Panc1 (cell line): Measurements from ENCODE around the gene SLC9B1. TPM values are rescaled to one million over a fixed set of nuclear protein-coding genes. Genes with fewer than 3 reads are reported as not detected.

Experiments used
- ATAC-seq: fragments of 200-7000 bp; cut with Tn5 transposase; 2 replicates; pipeline ENCODE4 v1.9.1; 2020; ENCODE audit warnings: mild to moderate bottlenecking, moderate library complexity
- BruUV-seq: library from RNA; stranded (reverse); fragments of 400-500 nt; replicated peaks from 2 replicates; lab custom pipeline; 2021; lab: Mats Ljungman, UMichigan
- CTCF ChIA-PET: fragments of 300-600 bp; sonication (Branson Sonifier 250); formaldehyde crosslinking; loops from one replicate; lab custom pipeline; 2022; ENCODE audit warnings: antibody characterized with exemption; lab: Charles Lee
- POLR2A ChIA-PET: fragments of 300-600 bp; sonication (Branson Sonifier 250); formaldehyde crosslinking; loops from one replicate; lab custom pipeline; 2022; ENCODE audit warnings: antibody characterized with exemption; lab: Charles Lee
- DNase-seq: peaks from one replicate; pipeline ENCODE4 v3.0.0-alpha.2; 2010; ENCODE audit warnings: low read depth, low spot score
- H3K27ac ChIP-seq: 2 replicates; pipeline ENCODE4 v1.5.1; 2011; ENCODE audit warnings: mild to moderate bottlenecking, low read length, inconsistent platforms
- H3K27me3 ChIP-seq: fragments of 200-500 bp; sonication (Bioruptor generic); 2 replicates; pipeline ENCODE4 v1.6.0; 2014; ENCODE audit warnings: low read length, inconsistent platforms; ENCODE audit not compliant: control insufficient read depth, insufficient read depth
- H3K36me3 ChIP-seq: fragments of 200-500 bp; sonication (Bioruptor generic); 2 replicates; pipeline ENCODE4 v1.5.1; 2014; ENCODE audit warnings: inconsistent platforms, mild to moderate bottlenecking, low read length, moderate library complexity; ENCODE audit not compliant: control insufficient read depth, insufficient read depth
- H3K4me1 ChIP-seq: 2 replicates; pipeline ENCODE4 v1.5.1; 2011; ENCODE audit warnings: inconsistent platforms, mild to moderate bottlenecking, low read length, moderate library complexity; ENCODE audit not compliant: control insufficient read depth, insufficient read depth
- H3K4me3 ChIP-seq, 2 experiments: 2 replicates each; pipeline ENCODE4 v1.5.1; 2011 to 2012; ENCODE audit warnings: low read depth in 2 of 2, low read length in 2 of 2, mild to moderate bottlenecking in 2 of 2, inconsistent platforms in 1 of 2, moderate library complexity in 1 of 2
- H3K9me3 ChIP-seq: fragments of 200-500 bp; sonication (Bioruptor generic); 2 replicates; pipeline ENCODE4 v1.5.1; 2014; ENCODE audit warnings: low read depth, mild to moderate bottlenecking, inconsistent platforms, low read length, moderate library complexity; ENCODE audit not compliant: control insufficient read depth, insufficient read depth
- CTCF ChIP-seq: fragments of 450-650 bp; IDR thresholded peaks from 2 replicates; pipeline ENCODE4 v1.5.1; 2017; ENCODE audit warnings: mild to moderate bottlenecking
- POLR2AphosphoS5 ChIP-seq: IDR thresholded peaks from 2 replicates; pipeline ENCODE4 v1.6.1; 2012; ENCODE audit warnings: mild to moderate bottlenecking, low read depth, low read length, moderate library complexity
- REST ChIP-seq, 2 experiments: IDR thresholded peaks; 2 replicates each; pipeline ENCODE4 v1.6.1; 2011 to 2012; ENCODE audit warnings: low read depth in 2 of 2, control low read depth in 1 of 2, low read length in 1 of 2, mild to moderate bottlenecking in 1 of 2, moderate library complexity in 1 of 2; ENCODE audit not compliant: insufficient read depth in 1 of 2
- SIN3A ChIP-seq: IDR thresholded peaks from 2 replicates; pipeline ENCODE4 v1.6.1; 2012; ENCODE audit warnings: low read depth, mild to moderate bottlenecking, low read length, moderate library complexity, borderline replicate concordance; ENCODE audit not compliant: insufficient read depth
- TCF7L2 ChIP-seq: IDR thresholded peaks from 2 replicates; pipeline ENCODE4 v1.6.1; 2011; ENCODE audit warnings: mild to moderate bottlenecking, low read depth, low read length, inconsistent platforms
- in situ Hi-C: cut with HindIII; loops from 2 replicates; pipeline ENCODE4 v1.10.0; 2016; ENCODE audit warnings: low sequenced_read_pairs, low pct_unique_long_range_greater_than_20kb
- intact Hi-C: fragments of 100-400 bp; cut with micrococcal nuclease; formaldehyde crosslinking; loops from one replicate; pipeline ENCODE4 v1.10.0; 2022; ENCODE audit not compliant: unreplicated experiment
- total RNA-seq: library from RNA; stranded (reverse); gene quantifications from one replicate; pipeline ENCODE4 v1.2.1, GENCODE V29; 2021; ENCODE audit not compliant: unreplicated experiment

The SLC9B1 gene
- total RNA-seq, 1 experiment from 2014 or later, result 0.41 TPM

GRCh38 chr4:102883278-102883677, 136.2 kb downstream of the SLC9B1 start:
- POLR2A ChIA-PET, result no interaction called here

GRCh38 chr4:102881343-102881742, 138.2 kb downstream of the SLC9B1 start:
- DNase-seq (no peak), ATAC-seq (no peak)
- Histone ChIP-seq H3K27ac (no peak overlapping the region), H3K27me3 (no peaks in the 10 kb centered on the region), H3K4me3 (no peak overlapping the region), H3K4me1 (no peaks in the 10 kb centered on the region), H3K36me3 (no peaks in the 10 kb centered on the region; the same call in 1 of the 2 replicates), H3K9me3 (no peaks in the 10 kb centered on the region)
- intact Hi-C loops (no loop called here), in situ Hi-C loops (no loop called here)
- ChIA-PET POLR2A (interaction anchor here (0.6 kb wide), 1 partner anchor 57 kb away, joined by 7 read pairs; no protein-coding TSS in a partner anchor), CTCF (no interaction called here)
- BruUV-seq, result no TSS peak
- no peak for TF ChIP-seq CTCF
- TF ChIP-seq POLR2AphosphoS5, result no peak
- no peak for TF ChIP-seq TCF7L2
- no peak for TF ChIP-seq REST (IDR thresholded peaks at IDR 0.05; ENCODE audit: insufficient read depth in 1 of 2, low read depth in 2 of 2, low read length in 1 of 2)
- TF ChIP-seq SIN3A, result no peak

More at GRCh38 chr4:102883278-102883677, 136.2 kb downstream of the SLC9B1 start:
- no peak overlapping the region for H3K4me3 ChIP-seq
- TF ChIP-seq REST (IDR thresholded peaks at IDR 0.05; ENCODE audit: insufficient read depth in 1 of 2, low read depth in 2 of 2, low read length in 1 of 2) (no peak), TCF7L2 (no peak), SIN3A (no peak), CTCF (no peak), POLR2AphosphoS5 (no peak)
- intact Hi-C loops (no loop called here), in situ Hi-C loops (no loop called here)
- ATAC-seq (no peak), DNase-seq (no peak)
- no peak overlapping the region for H3K27ac ChIP-seq
- CTCF ChIA-PET, result no interaction called here
- H3K36me3 ChIP-seq, result no peaks in the 10 kb centered on the region; the same call in 1 of the 2 replicates
- no TSS peak for BruUV-seq
- H3K4me1 ChIP-seq, result no peaks in the 10 kb centered on the region
- H3K27me3 ChIP-seq, result no peaks in the 10 kb centered on the region
- H3K9me3 ChIP-seq, result no peaks in the 10 kb centered on the region
